Caco-2 (cell line): Measurements from ENCODE around the gene RASL11B. TPM values are rescaled to one million over a fixed set of nuclear protein-coding genes. Genes with fewer than 3 reads are reported as not detected.
A peak's percentile ranks its signal among the peaks of the same experiment; 100 is the strongest.

Experiments used
- BruUV-seq: library from RNA; stranded (reverse); fragments of 400-500 nt; replicated peaks from 2 replicates; lab custom pipeline; 2021; lab: Mats Ljungman, UMichigan
- CTCF ChIA-PET: fragments of 300-600 bp; sonication (Branson Sonifier 250); formaldehyde crosslinking; loops from one replicate; lab custom pipeline; 2022; ENCODE audit warnings: antibody characterized with exemption; lab: Charles Lee
- POLR2A ChIA-PET: fragments of 300-600 bp; sonication (Branson Sonifier 250); formaldehyde crosslinking; loops from one replicate; lab custom pipeline; 2022; ENCODE audit warnings: antibody characterized with exemption; lab: Charles Lee
- DNase-seq, 2 experiments: peaks; one replicate each; pipeline versions ENCODE4 v3.0.0 to v3.0.0-alpha.2; 2020 to 2022
- H3K27me3 ChIP-seq: replicated peaks from 2 replicates; pipeline ENCODE4 v1.6.0; 2011; ENCODE audit warnings: low read length; ENCODE audit not compliant: control insufficient read depth, insufficient read depth
- H3K36me3 ChIP-seq: 2 replicates; pipeline ENCODE4 v1.5.1; 2011; ENCODE audit warnings: low read length; ENCODE audit not compliant: control insufficient read depth, insufficient read depth
- H3K4me1 ChIP-seq: fragments of 250-450 bp; sonication (Bioruptor Pico); 2 replicates; pipeline ENCODE4 v1.5.1; 2020; ENCODE audit warnings: mild to moderate bottlenecking
- H3K4me3 ChIP-seq: 2 replicates; pipeline ENCODE4 v1.5.1; 2011; ENCODE audit warnings: low read depth, mild to moderate bottlenecking, control low read depth, low read length
- H3K9me3 ChIP-seq: fragments of 250-450 bp; sonication (Bioruptor Pico); 2 replicates; pipeline ENCODE4 v1.5.1; 2020; ENCODE audit warnings: mild to moderate bottlenecking, moderate library complexity
- H3K27ac Mint-ChIP-seq: one replicate; pipeline ENCODE4 v1.8.0; 2022; ENCODE audit warnings: mixed read lengths; ENCODE audit not compliant: unreplicated experiment
- H3K27me3 Mint-ChIP-seq: one replicate; pipeline ENCODE4 v1.8.0; 2022; ENCODE audit warnings: mixed read lengths; ENCODE audit not compliant: insufficient read depth, unreplicated experiment
- H3K36me3 Mint-ChIP-seq: one replicate; pipeline ENCODE4 v1.8.0; 2022; ENCODE audit warnings: mild to moderate bottlenecking, mixed read lengths; ENCODE audit not compliant: insufficient read depth, unreplicated experiment
- H3K4me1 Mint-ChIP-seq: one replicate; pipeline ENCODE4 v1.8.0; 2022; ENCODE audit warnings: low read depth, mixed read lengths; ENCODE audit not compliant: unreplicated experiment
- H3K4me3 Mint-ChIP-seq: one replicate; pipeline ENCODE4 v1.8.0; 2022; ENCODE audit warnings: mild to moderate bottlenecking, moderate library complexity, mixed read lengths; ENCODE audit not compliant: unreplicated experiment
- H3K9me3 Mint-ChIP-seq: one replicate; pipeline ENCODE4 v1.8.0; 2022; ENCODE audit warnings: mixed read lengths; ENCODE audit not compliant: unreplicated experiment
- CTCF ChIP-seq, 2 experiments: fragments of 200-600 bp in 1 of 2; IDR thresholded peaks; 1 replicate in 1 of 2; 2 replicates in 1 of 2; pipeline versions ENCODE4 v1.5.1 to v1.8.0; 2011 to 2022; ENCODE audit warnings: antibody characterized with exemption in 1 of 2, control low read depth in 1 of 2, inconsistent platforms in 1 of 2, low read depth in 1 of 2, low read length in 1 of 2, mild to moderate bottlenecking in 1 of 2, moderate library complexity in 1 of 2; ENCODE audit not compliant: insufficient read depth in 1 of 2, severe bottlenecking in 1 of 2, unreplicated experiment in 1 of 2
- intact Hi-C: fragments of 100-400 bp; cut with micrococcal nuclease; formaldehyde crosslinking; loops from one replicate; pipeline ENCODE4 v1.10.0; 2022; ENCODE audit not compliant: unreplicated experiment
- total RNA-seq: library from RNA; stranded (reverse); gene quantifications from 2 replicates; pipeline ENCODE4 v1.2.3, GENCODE V29; 2022

RASL11B gene
- total RNA-seq, 1 experiment from 2014 or later, result 23.3 TPM

- ChIA-PET POLR2A (no interaction called here), CTCF (no interaction called here)
- intact Hi-C loops, result no loop called here
- Mint-ChIP-seq H3K27ac (no peak overlapping the region), H3K9me3 (peaks cover 15% of the 10 kb centered on the region), H3K4me3 (no peak overlapping the region), H3K27me3 (no peaks in the 10 kb centered on the region), H3K4me1 (peaks cover 23% of the 10 kb centered on the region), H3K36me3 (peaks cover 7% of the 10 kb centered on the region)
- BruUV-seq, result no TSS peak
- Histone ChIP-seq H3K27me3 (no peaks in the 10 kb centered on the region), H3K4me3 (no peak overlapping the region), H3K9me3 (no peaks in the 10 kb centered on the region), H3K36me3 (no peaks in the 10 kb centered on the region), H3K4me1 (peaks cover 18% of the 10 kb centered on the region)
- TF ChIP-seq CTCF (IDR thresholded peaks at IDR 0.05; ENCODE audit: insufficient read depth in 1 of 2, low read depth in 1 of 2, low read length in 1 of 2, severe bottlenecking in 1 of 2, unreplicated experiment in 1 of 2), result no peak
- DNase-seq, result no peak
These were observed 18.9 kb downstream of the RASL11B start for GRCh38 chr4:52880994-52881393.

- ChIA-PET POLR2A (interaction anchor here (0.9 to 1.3 kb wide), 2 partner anchors 20 to 29 kb away, joined by 3 to 4 read pairs; no protein-coding TSS in a partner anchor), CTCF (no interaction called here)
- no peak overlapping the region for H3K27ac Mint-ChIP-seq
- intact Hi-C loops, result no loop called here
- H3K36me3 Mint-ChIP-seq, result peaks cover 13% of the 10 kb centered on the region
- no peak for TF ChIP-seq CTCF (IDR thresholded peaks at IDR 0.05; ENCODE audit: insufficient read depth in 1 of 2, low read depth in 1 of 2, low read length in 1 of 2, severe bottlenecking in 1 of 2, unreplicated experiment in 1 of 2)
- H3K4me1 Mint-ChIP-seq, result peaks cover 23% of the 10 kb centered on the region
- no peak overlapping the region for H3K4me3 Mint-ChIP-seq
- no peaks in the 10 kb centered on the region for H3K27me3 Mint-ChIP-seq
- H3K27me3 ChIP-seq, result no peaks in the 10 kb centered on the region
- no TSS peak for BruUV-seq
- H3K9me3 ChIP-seq, result peaks cover 5% of the 10 kb centered on the region
- peak; percentile 41 to 60 for DNase-seq
- H3K4me3 ChIP-seq, result no peak overlapping the region
- H3K4me1 ChIP-seq, result peaks cover 18% of the 10 kb centered on the region
- H3K36me3 ChIP-seq, result no peaks in the 10 kb centered on the region
- H3K9me3 Mint-ChIP-seq, result peaks cover 21% of the 10 kb centered on the region
These were observed 21.1 kb downstream of the RASL11B start for GRCh38 chr4:52883183-52883621.

- Histone ChIP-seq H3K9me3 (peaks cover 5% of the 10 kb centered on the region), H3K4me3 (no peak overlapping the region), H3K4me1 (peaks cover 18% of the 10 kb centered on the region), H3K36me3 (no peaks in the 10 kb centered on the region), H3K27me3 (no peaks in the 10 kb centered on the region)
- Mint-ChIP-seq H3K4me3 (no peak overlapping the region), H3K27ac (peak overlapping the region; percentile 36), H3K27me3 (no peaks in the 10 kb centered on the region), H3K36me3 (peaks cover 13% of the 10 kb centered on the region), H3K4me1 (peaks cover 23% of the 10 kb centered on the region), H3K9me3 (peaks cover 29% of the 10 kb centered on the region)
- CTCF ChIA-PET, result no interaction called here
- TF ChIP-seq CTCF (IDR thresholded peaks at IDR 0.05; ENCODE audit: insufficient read depth in 1 of 2, low read depth in 1 of 2, low read length in 1 of 2, severe bottlenecking in 1 of 2, unreplicated experiment in 1 of 2), result no peak
- POLR2A ChIA-PET, result interaction anchor here (0.9 to 1.3 kb wide), 2 partner anchors 21 to 28 kb away, joined by 3 to 4 read pairs; no protein-coding TSS in a partner anchor
- DNase-seq, result no peak
- no TSS peak for BruUV-seq
- intact Hi-C loops, result no loop called here
These were observed 21.9 kb downstream of the RASL11B start for GRCh38 chr4:52883707-52884669.
